KMS-11 (cell line): ENCODE measurements around the gene TSR3.

ENCODE experiments used
- H2AFZ ChIP-seq: fragments of 200-600 bp; sonication (generic); 2 replicates; pipeline ENCODE4 v1.6.1; 2016; ENCODE audit warnings: antibody characterized with exemption, mixed run types, low read depth
- H3K27ac ChIP-seq: fragments of 200-600 bp; sonication (generic); 2 replicates; pipeline ENCODE4 v1.6.1; 2016; ENCODE audit warnings: mild to moderate bottlenecking, mixed run types
- H3K27me3 ChIP-seq: fragments of 200-600 bp; sonication (generic); 2 replicates; pipeline ENCODE4 v1.6.1; 2017; ENCODE audit warnings: mild to moderate bottlenecking, low read depth, mixed run types, moderate library complexity; ENCODE audit not compliant: insufficient read depth
- H3K36me3 ChIP-seq: fragments of 200-600 bp; sonication (generic); 2 replicates; pipeline ENCODE4 v1.6.1; 2017; ENCODE audit warnings: mild to moderate bottlenecking, mixed run types; ENCODE audit not compliant: insufficient read depth
- H3K4me1 ChIP-seq: fragments of 200-600 bp; sonication (generic); 2 replicates; pipeline ENCODE4 v1.6.1; 2016; ENCODE audit warnings: mild to moderate bottlenecking, low read depth, mixed run types; ENCODE audit not compliant: poor library complexity, severe bottlenecking
- H3K4me2 ChIP-seq: fragments of 200-600 bp; sonication (generic); 2 replicates; pipeline ENCODE4 v1.7.0; 2016; ENCODE audit warnings: mild to moderate bottlenecking, mixed run types
- H3K4me3 ChIP-seq: fragments of 200-600 bp; sonication (generic); IDR thresholded peaks from 2 replicates; pipeline ENCODE4 v1.6.1; 2017; ENCODE audit warnings: low read depth, low read length, mixed read lengths; ENCODE audit not compliant: insufficient read depth
- H3K79me2 ChIP-seq: fragments of 200-600 bp; sonication (generic); 2 replicates; pipeline ENCODE4 v1.6.1; 2016; ENCODE audit warnings: low read depth, mixed run types; ENCODE audit not compliant: insufficient read depth
- H3K9ac ChIP-seq: fragments of 200-600 bp; sonication (generic); 2 replicates; pipeline ENCODE4 v1.6.1; 2016; ENCODE audit warnings: mild to moderate bottlenecking, mixed run types
- H4K20me1 ChIP-seq: fragments of 200-600 bp; sonication (generic); 2 replicates; pipeline ENCODE4 v1.6.1; 2016; ENCODE audit warnings: mild to moderate bottlenecking, mixed run types; ENCODE audit not compliant: insufficient read depth
- CTCF ChIP-seq: fragments of 200-600 bp; sonication (generic); conservative IDR thresholded peaks from 2 replicates; pipeline ENCODE4 v1.6.1; 2017; ENCODE audit warnings: low read depth, mild to moderate bottlenecking, antibody characterized with exemption, low read length, moderate library complexity, mixed read lengths

TSR3 gene

GRCh38 chr16:1379304-1380076 lies 27.8 kb upstream of the TSR3 start:
- Histone ChIP-seq H3K4me1 (no peaks in the 10 kb centered on the region), H4K20me1 (no peaks in the 10 kb centered on the region), H3K4me3 (no peak overlapping the region), H3K4me2 (no peak overlapping the region), H3K27me3 (no peaks in the 10 kb centered on the region), H2AFZ (no peak overlapping the region), H3K9ac (no peak overlapping the region), H3K79me2 (no peaks in the 10 kb centered on the region), H3K27ac (no peak overlapping the region), H3K36me3 (no peaks in the 10 kb centered on the region; the same call in 1 of the 2 replicates)
- no peak for TF ChIP-seq CTCF

- H3K79me2 ChIP-seq = no peaks in the 10 kb centered on the region
- H3K4me3 ChIP-seq = no peak overlapping the region
- no peak overlapping the region for H3K9ac ChIP-seq
- no peak for TF ChIP-seq CTCF
- no peaks in the 10 kb centered on the region for H4K20me1 ChIP-seq
- no peak overlapping the region for H2AFZ ChIP-seq
- H3K27me3 ChIP-seq = no peaks in the 10 kb centered on the region
- H3K4me1 ChIP-seq = no peaks in the 10 kb centered on the region
- no peak overlapping the region for H3K27ac ChIP-seq
- no peaks in the 10 kb centered on the region; the same call in 1 of the 2 replicates for H3K36me3 ChIP-seq
- H3K4me2 ChIP-seq = no peak overlapping the region
Observed at GRCh38 chr16:1378804-1379303, 27.2 kb upstream of the TSR3 start.

GRCh38 chr16:1378087-1378803 lies 26.6 kb upstream of the TSR3 start:
- Histone ChIP-seq H3K27me3 (no peaks in the 10 kb centered on the region), H3K27ac (no peak overlapping the region), H3K79me2 (no peaks in the 10 kb centered on the region), H3K4me2 (no peak overlapping the region), H3K36me3 (no peaks in the 10 kb centered on the region; the same call in 1 of the 2 replicates), H3K4me3 (no peak overlapping the region), H3K4me1 (no peaks in the 10 kb centered on the region), H2AFZ (no peak overlapping the region), H3K9ac (no peak overlapping the region), H4K20me1 (no peaks in the 10 kb centered on the region)
- TF ChIP-seq CTCF = no peak

GRCh38 chr16:1377406-1378010 lies 25.8 kb upstream of the TSR3 start:
- Histone ChIP-seq H2AFZ (no peak overlapping the region), H3K9ac (no peak overlapping the region), H3K4me2 (no peak overlapping the region), H3K4me3 (no peak overlapping the region), H3K36me3 (no peaks in the 10 kb centered on the region; the same call in 1 of the 2 replicates), H3K27ac (no peak overlapping the region), H4K20me1 (no peaks in the 10 kb centered on the region), H3K27me3 (no peaks in the 10 kb centered on the region), H3K79me2 (no peaks in the 10 kb centered on the region), H3K4me1 (no peaks in the 10 kb centered on the region)
- no peak for TF ChIP-seq CTCF
